ENCODE measurements around the gene SLC39A11.

- TF ChIP-seq, protein P1, sequence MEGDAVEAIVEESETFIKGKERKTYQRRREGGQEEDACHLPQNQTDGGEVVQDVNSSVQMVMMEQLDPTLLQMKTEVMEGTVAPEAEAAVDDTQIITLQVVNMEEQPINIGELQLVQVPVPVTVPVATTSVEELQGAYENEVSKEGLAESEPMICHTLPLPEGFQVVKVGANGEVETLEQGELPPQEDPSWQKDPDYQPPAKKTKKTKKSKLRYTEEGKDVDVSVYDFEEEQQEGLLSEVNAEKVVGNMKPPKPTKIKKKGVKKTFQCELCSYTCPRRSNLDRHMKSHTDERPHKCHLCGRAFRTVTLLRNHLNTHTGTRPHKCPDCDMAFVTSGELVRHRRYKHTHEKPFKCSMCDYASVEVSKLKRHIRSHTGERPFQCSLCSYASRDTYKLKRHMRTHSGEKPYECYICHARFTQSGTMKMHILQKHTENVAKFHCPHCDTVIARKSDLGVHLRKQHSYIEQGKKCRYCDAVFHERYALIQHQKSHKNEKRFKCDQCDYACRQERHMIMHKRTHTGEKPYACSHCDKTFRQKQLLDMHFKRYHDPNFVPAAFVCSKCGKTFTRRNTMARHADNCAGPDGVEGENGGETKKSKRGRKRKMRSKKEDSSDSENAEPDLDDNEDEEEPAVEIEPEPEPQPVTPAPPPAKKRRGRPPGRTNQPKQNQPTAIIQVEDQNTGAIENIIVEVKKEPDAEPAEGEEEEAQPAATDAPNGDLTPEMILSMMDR (conservative IDR thresholded peaks at IDR 0.05 in 1 of 2, IDR thresholded peaks at IDR 0.05 in 1 of 2; ENCODE audit: low read depth in 1 of 2, low read length in 2 of 2): no peak
- no peak for TF ChIP-seq EZH2 (IDR thresholded peaks at IDR 0.05; ENCODE audit: low read length, missing control alignments)
These were observed 401.5 kb downstream of the SLC39A11 start for GRCh38 chr17:72691017-72691416.

Measured in fibroblast of lung (primary cell).